HG03066 (cell line): ENCODE measurements around the gene PPP2R2C.

ENCODE experiments used
- ATAC-seq: cut with Tn5 transposase; IDR thresholded peaks from one replicate; pipeline ENCODE4 v1.9.1; 2021; ENCODE audit warnings: low read depth; ENCODE audit not compliant: unreplicated experiment

Gene PPP2R2C

DNA sequence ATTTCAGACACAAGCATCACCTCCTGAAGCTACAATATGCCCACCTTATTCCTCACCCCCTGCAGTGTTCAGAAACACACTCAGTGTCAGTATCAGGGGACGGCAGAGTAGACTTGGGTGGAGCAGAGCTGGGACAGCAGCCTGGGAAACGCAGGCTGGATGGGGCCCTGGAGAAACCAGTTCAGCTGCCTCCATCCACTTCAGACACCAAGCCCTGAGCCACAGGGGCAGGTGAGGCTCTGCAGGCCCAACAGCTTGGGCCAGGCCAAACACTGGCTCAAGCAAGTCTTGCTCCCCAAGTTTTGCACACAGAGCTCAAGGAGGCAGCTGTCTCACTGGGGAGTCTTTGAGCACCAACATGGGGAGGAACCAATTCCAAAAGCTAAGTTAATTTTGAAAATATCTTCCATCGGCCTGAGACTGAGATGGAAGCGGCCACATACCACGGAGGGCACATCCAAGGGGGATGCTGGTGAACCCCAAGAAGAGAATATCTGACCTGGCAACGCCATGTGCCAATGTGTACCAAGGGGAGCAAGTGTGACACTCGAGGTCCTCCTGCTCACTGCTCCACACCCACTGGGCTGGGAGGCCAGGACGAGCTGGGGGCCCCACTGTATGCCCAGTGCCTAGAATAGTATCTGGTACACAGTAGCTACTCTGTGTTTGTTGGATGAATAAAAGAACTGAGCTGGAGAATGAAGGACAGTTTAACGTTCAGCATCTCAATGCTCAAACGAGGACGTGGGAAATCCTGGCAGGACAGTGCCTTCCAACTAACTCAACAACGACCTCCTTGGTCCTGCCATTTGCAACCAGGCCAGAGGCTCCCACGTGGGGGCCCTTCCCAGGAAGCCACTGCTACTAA lies 45.6 kb downstream of the PPP2R2C start:
- no peak for ATAC-seq

DNA sequence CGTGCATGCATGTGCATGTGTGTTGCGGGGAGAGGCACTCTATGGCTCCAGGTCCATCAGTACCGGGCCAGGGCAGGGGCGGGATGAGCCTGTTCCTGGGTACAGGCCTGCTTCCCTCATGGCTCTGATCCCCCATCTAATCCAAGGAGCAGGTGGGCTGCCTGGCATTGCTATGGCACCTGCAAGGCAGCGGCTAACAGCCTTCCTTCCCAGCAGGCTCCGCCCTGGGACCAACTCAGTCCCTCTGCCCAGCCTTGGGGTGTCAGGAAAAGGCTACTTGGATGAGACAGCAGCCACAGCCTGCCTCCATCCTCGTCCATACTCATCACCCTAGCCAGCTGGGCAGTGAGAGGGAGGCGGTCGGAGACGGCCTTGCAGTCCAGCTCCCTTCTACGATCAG lies 46.5 kb downstream of the PPP2R2C start:
- ATAC-seq = no peak

DNA sequence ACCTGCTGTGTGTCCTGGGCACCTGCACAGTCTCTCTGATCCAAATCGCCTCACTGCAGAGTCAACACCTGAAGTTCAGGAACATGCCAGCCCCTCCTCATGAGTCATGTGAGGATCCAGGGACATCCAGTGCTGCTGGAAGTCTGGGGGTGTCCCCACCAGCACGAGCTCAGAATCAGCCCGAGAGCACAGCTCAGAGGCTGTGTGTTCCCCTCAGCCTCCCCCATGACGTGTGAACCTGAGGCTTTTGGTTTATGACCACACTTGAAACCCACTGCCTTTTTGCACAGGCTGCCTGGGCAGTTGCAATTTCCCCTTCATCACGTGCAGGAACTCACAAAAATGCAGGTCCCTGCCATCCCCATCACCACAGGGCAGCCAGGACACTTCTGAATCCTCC lies 47.1 kb downstream of the PPP2R2C start:
- ATAC-seq = no peak

DNA sequence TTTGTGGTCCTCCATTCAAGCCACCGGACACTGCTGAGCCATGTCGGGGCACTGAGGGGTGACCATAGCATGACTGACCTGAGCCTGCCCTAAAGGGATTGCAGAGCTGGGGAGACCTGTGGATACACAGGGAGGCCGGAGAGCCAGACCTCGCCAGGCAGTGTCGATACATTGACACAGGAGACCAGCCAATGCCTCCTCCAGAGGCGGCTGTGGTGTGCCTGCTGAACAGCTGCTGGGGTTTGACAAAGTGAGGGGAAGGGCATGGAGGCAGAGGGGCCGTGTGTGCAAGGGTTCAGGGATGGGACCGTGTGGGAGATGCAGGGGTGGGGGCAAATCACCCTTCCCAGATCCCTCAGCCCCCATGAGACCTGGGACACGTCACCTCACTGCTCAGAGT lies 48.0 kb downstream of the PPP2R2C start:
- no peak for ATAC-seq

DNA sequence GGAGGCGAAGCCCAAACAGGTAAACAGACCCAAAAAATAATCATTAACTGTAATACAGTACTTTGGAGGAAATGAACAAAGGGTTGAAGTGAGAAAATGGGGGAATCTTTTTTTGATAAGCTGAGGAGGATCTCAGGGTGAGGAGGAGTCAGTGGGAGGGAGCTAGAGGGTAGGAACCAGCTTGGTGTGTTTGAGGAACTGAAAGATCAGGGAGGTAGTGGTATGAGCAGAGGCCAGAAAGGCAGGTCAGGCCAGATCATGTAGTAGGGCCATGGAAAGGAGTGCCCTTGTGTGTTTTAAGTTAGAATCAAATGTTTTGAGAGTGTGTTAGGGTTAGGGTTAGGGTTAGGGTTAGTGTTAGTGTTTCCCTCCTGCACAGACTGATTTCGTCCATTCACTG lies 48.8 kb downstream of the PPP2R2C start:
- peak; percentile 81 for ATAC-seq

DNA sequence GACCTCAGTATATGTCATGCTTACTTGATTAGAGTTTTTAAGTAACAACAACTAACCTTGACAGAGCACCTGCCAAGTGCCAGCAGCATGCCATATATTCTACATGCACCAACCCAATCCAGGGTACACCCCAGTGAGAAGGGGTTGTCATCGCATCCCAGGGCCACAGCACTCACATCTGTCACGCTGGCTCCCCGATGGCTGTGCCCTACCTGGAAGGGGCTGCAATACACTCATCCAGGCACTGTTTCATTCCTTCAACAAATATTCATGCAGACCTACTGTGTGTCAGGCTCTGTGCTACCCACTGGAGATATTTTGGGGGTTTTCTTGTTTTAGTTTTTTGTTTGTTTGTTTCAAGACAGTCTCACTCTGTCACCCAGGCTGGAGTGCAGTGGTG lies 49.5 kb downstream of the PPP2R2C start:
- ATAC-seq = no peak

DNA sequence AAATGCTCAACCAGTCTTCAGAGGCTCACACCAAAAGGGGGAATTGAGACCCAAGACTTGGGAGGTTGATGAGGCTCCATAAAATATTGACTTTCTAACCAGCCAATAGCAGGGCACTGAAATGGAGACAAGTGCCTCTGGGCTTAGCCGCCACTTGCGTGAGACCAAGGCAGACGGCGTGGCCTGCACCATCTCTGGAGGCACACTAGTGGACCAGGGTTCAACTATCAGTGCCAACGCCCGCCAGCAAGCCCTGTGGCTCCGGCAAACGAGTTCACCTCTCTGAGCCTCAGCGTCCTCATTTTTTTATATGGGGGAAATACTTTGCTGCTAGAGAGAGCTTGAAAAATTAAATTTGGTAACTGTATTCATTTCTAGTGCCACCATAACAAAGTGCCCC lies 50.3 kb downstream of the PPP2R2C start:
- ATAC-seq = no peak

DNA sequence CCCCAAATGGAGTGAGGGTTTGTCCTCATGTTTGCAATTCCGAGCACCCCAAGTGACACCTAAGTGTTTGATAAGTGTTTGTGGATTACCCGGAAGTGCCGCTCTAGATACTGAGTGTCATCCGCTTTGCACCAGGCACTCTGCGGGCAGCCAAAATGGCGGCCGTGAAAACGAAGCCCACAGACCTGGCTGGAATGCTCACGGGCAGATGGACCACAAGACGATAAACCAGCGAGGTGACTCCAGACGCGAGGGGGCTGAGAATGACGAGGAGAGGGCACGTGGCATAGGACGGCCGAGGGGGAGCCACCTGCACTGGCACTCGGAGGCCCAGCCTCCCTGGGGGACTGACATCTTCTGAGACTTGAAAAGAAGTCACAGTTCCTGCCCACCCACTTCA lies 51.0 kb downstream of the PPP2R2C start:
- ATAC-seq = no peak

DNA sequence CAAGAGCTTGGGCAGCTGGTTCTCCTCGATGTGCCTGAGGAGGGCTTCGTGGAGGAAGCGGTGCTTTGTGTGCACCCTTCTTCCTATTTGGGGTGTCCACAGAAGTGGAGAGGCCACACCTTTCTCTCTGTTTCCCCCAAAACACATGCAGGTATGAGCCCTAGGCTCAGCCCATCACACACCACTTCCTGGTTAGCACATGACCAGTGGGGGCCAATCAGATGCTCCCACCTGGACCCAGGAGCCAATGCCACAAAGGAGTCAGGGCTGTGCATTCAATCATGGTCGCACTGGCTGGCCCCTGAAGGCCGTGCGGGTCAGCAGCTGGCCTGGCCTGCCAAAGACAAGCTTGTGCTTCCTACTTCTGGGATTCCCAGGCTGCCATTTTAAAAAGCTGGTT lies 51.4 kb downstream of the PPP2R2C start:
- no peak for ATAC-seq

DNA sequence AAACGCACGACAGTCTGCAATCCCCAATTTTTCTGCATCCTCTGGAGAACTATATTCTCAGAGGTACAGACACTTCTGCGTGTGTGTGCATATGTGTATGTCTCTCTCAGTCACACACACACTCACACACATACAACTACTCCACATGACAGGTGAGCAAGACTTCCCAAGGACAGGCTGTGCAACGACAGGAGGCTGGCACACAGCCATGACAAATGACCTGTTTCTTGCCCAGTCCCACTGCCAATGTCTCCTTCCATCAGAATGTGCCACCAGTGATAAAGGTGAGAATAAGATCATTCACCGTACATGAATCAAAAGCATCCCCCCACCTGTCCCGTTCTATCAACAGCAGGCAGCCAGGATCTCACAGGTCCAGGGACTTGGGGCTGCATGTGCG lies 52.4 kb downstream of the PPP2R2C start:
- ATAC-seq = no peak

DNA sequence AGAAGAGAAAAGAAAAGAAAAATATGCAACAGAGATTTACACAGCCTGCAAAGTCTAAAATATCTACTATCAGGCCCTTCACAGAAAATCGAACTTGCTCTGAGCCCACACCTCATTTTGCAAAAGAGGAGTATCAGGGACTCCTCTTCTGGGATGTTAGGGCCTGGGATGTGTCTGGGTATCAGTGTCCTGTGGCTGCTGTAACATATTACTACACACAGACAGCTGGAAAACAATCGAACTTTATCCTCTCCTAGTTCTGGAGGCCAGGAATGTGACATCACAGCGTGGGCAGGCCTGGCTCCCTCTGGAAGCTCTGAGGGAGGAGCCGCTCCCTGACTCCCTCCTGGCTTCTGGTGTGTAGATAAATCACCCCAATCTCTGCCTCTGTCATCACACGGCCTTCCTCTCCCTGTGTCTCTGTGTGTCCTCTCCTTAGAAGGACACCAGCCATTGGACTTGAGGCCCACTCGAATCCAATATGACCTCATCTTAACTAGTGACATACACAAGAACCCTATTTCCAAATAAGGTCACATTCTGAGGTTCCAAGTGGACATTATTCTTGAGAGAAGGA lies 52.9 kb downstream of the PPP2R2C start:
- no peak for ATAC-seq

DNA sequence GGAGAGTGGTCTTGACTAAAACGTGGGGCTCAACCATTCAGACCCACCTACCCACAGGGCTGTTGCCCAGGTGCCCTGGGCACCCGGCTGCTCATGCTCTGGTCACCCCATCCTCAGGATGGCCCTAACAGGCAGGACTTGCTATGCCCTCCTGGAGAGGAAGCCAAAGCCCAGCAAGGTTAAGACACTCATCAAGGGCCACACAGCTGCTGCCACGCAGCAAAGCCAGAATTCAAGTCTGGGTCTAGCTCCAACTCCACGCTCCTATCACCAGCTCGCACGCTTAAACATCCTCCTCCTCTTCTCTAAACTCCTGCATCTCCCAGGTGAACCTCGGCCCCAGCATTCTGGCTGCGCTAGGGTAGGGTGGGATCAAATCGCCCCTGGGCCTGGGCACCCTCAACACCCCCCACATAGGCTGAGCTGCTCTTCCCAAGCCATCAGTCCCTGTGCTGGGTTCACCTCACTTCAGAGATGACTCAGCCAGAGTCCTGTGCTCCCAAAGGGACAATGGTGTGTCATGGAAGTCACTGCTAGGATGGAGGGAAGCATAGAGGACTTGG lies 54.1 kb downstream of the PPP2R2C start:
- no peak for ATAC-seq

DNA sequence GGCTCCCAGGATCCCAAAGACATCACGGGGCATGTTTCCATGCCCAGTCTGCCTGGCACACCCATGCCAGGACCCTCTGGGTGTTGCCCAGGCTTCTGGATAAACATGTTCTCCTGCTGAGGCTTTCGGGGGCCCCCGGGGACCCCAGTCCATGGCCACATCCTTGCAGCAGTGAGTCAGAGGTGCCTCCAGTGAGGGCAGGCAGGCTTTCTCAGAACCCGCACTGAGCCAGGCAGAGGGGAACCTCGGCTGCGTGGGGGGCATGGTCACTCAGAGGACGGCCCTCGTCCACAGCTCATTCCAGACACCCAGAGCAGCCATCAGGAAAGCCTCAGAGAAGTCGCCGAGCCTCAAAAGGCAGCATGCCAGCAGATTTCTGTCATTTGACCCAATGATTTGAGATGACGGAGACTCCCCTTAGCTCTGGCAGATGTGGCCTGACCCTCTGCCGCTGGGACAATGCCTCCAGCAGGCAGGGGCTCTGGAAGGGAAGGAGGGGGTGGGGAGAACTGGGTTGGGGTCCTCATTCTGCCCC lies 54.8 kb downstream of the PPP2R2C start:
- no peak for ATAC-seq

DNA sequence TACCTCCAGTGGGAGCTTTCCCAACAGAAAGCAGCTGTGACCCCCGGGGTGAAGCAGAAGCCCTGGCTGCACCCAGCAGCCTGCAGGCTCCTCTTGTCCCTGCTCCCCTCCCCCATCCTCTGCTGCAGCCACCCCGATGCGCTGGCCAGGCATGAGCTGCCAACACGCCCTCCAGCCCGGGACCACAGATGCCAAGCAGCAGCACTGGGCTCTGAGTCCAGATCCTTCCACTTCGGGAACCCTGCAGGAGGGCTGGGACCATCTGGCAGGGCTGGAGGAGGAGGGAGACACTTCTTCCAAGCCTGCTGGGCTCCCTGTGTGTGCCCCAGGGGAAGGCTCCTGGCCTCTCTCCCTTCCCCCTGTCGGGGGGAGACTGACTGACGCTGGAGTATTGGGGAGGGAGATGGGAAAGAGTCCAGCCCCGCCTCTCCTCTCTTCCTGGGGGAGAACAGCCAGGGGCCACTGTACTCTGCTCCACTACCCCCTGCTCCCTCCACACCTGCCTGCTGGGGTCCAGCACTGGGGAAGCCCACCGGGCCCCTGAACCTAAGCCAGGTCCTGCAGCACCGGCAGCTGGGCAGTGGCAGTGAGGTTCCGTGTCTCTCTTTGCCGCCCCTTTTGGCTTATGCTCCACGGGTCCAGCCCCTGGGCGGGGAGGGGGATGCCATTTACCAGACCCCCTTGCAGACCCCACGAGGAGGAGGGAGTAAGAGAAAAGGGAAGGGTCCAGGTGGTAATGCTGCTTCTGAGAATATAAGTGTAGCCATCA lies 55.7 kb downstream of the PPP2R2C start:
- no peak for ATAC-seq

DNA sequence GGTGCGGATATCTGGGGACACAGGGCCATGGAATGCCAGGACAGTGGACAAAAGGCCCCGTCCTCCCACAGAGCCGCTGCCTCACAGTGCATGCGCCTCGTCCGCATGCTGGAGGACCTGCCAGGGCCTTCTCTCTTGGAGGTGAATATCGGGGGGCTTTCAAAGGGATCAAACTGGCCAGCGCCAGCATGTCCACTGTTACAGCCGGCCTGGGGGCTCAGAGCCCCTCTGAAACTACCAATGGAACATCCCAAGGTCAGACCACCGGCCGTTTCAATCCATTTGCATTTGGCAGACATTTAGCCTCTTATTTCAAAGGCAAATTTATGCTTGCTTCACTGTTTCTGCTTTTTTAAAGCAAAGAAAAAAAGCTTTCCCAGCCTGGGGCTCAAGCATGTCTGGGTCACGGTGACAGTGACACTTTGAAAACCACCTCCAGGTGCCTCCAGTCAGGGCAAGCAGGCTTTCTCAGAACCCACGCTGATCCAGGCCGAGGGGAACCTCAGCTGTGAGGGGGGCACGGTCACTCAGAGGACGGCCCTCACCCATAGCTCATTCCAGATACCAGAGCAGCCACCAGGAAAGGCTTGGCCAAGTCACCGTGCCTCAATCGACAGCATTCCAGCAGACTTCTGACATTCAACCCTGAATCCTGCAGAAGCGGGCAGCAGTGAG lies 57.2 kb downstream of the PPP2R2C start:
- ATAC-seq = no peak

DNA sequence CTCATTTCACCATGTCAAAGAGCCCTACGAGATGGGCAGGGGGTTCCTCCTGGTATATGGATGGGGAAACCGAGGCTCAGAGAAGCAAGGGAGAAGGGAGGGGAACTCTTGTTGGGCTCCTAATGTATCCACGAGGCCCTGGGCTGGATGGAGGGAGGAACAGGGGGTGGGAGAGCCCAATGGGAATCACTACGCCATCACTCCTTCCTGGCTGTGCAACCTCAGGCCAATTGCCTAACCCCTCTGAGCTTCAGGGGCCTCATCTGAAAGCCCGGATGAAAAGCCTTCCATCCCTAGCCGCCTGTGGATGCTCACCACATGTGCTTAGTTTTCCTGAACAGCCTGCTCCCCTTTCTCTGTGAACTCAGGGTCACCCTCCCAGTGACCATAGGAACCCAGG lies 57.8 kb downstream of the PPP2R2C start:
- no peak for ATAC-seq

DNA sequence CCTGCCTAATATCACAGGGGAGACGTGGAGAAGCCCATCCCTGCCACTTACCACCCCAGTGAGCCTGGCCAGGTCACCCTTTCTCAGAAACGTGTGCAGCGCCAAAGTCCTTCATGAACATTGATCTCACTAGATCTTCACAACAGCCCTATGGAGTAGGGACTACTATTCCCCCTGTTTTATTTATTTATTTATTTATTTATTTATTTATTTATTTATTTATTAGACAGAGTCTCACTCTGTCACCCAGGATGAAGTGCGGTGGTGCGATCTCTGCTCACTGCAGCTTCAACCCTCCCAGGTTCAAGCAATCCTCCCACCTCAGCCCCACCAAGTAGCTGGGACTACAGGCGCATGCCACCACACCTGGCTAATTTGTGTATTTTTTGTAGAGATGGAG lies 61.8 kb downstream of the PPP2R2C start:
- ATAC-seq = no peak

DNA sequence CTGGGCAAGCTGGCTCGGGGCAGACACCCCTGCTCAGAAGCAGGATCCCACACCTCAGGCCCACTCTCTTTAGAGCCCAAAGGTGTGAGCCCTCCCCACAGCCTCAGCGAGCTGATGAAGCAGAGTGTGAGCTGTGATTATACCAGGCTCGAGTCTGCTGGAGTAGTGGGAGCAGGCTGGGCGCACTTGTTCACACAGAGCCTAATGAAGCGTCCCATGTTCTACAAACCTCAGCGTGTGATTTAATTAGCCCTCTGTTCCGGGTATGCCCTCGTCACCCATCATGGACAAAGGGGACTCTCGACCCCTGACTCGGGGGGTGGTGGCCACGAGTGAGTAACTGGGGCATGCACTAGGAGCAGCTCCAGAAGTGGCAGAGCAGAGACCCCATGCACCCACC lies 62.3 kb downstream of the PPP2R2C start:
- ATAC-seq = no peak

DNA sequence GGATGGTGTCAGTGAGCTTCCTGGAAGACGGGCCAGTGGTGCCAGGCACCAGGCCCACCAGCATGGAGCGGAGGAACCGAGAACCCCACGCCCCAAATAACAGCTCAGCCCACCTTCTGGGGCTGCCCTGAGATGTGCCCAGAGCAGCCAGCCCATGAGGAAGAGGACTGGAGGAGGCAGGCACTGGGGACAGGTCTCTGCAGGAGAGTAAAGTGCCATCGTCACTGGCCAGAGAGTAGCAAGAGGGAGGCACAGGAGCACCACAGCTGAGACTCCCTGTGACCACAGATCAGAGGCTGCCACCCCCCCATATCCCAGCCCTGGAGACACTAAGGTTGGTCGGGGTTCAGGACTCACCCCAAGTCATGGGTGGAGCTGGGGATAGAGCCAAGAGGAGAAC lies 63.0 kb downstream of the PPP2R2C start:
- ATAC-seq = no peak

DNA sequence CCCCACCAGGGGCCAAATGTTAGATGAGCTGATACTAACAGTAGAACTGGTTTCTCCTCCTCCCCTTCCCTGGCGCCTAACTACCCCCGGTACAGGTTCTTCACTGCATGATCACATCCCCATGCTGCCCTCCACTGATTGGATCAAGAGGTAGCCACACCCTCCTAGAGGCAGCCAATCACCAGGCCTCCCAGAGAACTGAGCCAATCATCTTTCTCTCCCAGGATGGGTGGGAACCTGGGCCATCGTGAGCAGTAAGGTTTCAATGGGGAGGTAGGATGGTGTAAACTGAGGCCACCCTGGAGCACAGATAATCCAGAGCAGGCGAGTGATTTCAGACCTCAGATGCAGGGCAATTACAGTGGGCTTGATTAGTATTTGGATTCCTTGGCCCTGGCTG lies 64.2 kb downstream of the PPP2R2C start:
- ATAC-seq = no peak

DNA sequence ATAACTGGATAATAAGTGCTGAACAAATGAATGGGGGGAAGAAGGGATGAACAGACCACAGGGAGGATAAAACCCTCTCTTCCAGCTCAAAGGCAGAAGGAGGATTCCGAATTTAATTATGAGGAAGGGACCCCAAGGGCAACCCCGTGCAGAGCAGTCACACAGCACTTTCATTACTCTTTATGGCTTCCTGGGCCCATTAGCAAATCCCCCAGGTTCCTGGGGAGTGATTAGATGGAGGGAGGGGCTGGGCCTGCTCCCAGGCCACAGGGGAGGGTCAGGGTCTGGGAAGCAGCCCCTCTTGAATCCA lies 67.1 kb downstream of the PPP2R2C start:
- no peak for ATAC-seq
